Bone marrow (tissue), 2 donors: Measurements from ENCODE around the gene HGFAC.

ENCODE experiments used
- DNase-seq, 2 donors: peaks; one replicate each; lab custom pipeline; 2025; lab: John Stamatoyannopoulos, UW

HGFAC gene

GRCh38 chr4:3426465-3427133, 15.2 kb upstream of the HGFAC start:
- DNase-seq, result no peak

DNA sequence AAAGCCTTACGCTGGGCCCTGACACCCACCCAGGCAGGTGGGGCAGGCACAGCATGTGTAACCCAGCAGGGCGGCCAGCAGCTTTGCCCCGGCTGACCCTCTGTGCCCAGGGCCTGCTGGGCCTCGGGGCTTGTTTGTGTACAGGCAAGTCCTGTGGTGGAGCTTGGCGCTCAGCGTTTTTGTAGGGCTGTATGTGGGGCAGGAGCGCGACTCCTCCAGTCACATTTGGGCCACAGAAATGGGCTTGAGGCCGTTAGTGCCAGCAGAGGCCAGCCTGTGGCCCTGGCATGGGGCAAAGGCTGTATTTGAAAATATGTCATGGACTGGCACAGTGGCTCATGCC, 14.7 kb upstream of the HGFAC start:
- DNase-seq, result no peak

DNA sequence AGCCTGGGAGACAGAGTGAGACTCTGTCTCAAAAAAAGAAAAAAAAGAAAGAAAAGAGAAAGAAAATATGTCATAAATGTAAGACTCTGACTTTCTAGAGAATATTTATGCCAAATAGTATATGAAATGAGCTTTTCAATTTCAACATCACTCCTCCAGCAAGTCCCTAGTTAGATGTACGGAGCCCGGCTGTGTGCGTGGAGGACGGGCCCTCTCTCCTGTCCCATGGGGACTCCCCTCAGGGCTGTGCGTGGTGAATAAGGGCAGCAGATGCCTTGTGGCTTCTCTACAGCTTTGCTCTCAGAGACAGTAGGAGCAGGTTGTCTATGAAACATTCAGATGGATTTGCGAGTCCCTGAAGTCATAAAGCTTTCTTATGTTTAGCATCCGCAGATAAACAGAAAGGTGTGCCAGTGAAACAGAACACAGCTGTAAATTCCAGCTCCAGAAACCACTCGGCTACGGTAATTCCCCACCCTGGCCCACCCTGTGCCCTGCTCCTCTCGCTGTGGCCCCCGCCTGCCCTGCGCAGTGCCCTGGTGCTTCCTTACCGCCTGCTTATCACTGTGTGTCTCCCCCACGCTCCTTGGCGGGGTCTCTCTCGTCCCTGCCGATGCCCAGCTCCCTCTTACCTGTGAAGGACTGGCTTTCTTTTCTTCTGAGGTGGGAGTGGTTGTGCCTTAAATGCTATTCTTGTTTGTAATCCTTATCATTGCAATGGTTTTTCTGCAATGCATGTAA, 13.9 kb upstream of the HGFAC start:
- DNase-seq, result no peak

DNA sequence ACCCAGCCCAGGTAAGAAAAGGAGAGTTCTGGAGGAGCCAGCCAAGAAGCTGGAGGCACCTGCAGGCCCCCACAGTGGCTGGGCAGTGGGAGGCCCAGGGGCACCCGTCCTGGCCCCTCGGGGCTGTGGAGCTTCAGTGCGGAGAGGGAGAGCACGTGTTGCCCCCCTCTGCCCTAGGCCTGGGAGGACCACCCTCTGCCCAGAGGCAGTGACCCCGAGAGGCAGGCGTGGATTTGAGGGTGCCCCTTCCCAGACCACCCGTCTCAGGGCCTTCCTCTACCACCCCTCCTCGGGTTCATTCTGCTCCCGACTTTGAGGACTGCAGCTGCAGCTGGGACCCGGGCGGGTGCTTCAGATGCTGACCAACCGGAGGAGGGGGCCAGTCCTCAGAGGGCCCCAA, 12.1 kb upstream of the HGFAC start:
- DNase-seq, result no peak

DNA sequence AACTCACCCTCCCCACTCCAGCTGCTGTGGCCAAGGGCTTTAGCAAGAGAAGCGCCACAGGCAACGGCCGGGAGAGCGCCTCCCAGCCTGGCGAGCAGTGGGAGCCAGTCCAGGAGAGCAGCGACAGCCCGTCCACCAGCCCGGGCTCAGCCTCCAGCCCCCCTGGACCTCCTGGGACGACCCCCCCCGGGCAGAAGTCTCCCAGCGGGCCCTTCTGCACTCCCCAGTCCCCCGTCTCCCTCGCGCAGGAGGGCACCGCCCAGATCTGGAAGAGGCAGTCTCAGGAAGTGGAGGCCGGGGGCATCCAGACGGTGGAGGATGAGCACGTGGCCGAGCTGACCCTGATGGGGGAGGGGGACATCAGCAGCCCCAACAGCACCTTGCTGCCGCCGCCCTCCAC, 11.2 kb upstream of the HGFAC start:
- DNase-seq, result no peak

GRCh38 chr4:3431446-3431993, 10.2 kb upstream of the HGFAC start:
- DNase-seq, result no peak

DNA sequence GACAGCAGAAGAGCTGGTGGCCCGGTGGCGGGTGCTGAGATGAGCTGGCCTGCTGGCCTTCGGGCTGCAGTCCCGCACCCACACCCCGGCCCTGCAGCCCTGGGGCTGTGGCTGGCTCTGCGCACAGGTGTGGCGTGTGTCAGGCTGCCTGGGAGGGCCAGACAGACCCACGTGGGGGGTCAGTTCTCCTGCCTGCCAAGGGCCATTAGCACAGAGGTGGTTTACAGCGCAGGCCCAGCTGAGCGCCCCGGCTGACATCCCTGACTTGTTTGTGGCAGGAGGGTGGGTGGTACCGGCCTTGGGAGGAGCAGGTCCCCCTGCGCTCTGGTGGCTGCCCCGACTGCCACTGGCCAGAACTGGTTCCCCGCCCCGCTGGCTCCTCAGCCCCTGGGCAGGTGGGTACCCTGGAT, 9.4 kb upstream of the HGFAC start:
- no peak for DNase-seq

DNA sequence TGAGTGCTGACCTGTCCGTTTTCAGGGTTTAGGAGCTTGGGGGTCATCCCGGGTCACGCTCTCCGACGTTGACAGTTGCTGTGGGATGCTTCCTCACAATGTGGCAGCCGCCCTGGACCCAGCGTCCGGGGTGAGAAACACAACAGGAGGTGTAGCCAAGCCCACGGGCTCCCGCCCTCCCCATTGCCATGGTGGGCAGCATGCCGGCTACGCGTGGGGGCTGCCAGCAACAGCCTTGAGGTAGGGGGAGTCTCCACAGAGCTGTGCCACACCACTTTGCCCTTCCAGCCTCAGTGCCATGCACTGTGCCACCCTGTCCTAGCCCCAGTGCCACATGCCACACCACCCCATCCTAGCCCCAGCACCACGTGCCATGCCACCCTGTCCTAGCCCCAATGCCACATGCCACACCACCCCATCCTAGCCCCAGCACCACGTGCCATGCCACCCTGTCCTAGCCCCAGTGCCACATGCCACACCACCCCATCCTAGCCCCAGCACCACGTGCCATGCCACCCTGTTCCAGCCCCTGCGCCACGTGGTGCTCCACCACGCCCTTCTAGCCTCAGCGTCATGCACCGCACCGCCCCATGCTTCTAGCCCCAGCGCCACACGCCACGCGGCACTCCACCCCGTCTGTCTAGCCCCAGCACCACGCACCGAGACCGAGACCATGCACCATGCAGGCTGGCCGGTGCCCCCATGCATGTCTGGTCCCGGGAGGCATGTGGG, 8.5 kb upstream of the HGFAC start:
- DNase-seq, result no peak

DNA sequence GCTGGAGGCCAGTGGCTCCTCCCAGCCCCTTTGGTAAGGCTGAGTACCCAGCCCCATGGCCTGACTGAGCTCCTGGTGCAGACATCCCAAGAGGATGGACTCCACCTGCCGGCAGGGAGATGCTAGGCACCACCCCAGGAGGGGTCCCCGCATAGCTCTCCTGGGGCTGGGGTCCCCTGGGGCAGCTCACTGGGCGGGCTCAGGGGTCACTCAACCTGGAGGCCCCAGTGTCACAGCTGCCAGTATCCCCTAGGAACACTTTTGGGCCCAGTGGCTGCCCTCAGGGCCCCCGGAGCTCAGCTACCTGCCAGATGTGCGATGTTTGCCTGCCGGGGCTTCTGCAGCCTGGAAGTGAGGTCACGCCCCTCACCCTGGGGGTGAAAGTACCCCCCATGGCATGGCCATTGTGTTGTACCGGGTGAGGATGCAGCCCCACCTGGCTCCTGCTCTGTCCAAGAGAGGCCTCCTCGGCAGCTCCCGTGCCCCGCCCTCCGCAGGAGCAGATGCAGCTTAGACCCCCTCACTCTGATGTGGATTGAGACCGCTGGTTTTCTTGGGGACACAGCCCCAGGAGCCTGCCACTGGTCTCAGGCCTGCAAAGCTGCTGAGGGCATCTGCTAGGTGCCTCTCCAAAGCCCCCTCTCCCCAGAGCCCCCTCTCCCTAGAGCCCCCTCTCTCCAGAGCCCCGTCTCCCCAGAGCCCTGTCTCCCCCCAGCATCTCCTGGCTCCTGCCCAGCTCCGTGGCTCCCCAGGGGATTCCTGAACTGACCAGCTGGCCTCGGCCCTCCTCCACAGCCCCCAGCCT, 6.7 kb upstream of the HGFAC start:
- DNase-seq, result no peak

GRCh38 chr4:3435686-3435956, 6.1 kb upstream of the HGFAC start:
- no peak for DNase-seq

- no peak for DNase-seq
Observed at GRCh38 chr4:3436048-3436797, 5.5 kb upstream of the HGFAC start.

DNA sequence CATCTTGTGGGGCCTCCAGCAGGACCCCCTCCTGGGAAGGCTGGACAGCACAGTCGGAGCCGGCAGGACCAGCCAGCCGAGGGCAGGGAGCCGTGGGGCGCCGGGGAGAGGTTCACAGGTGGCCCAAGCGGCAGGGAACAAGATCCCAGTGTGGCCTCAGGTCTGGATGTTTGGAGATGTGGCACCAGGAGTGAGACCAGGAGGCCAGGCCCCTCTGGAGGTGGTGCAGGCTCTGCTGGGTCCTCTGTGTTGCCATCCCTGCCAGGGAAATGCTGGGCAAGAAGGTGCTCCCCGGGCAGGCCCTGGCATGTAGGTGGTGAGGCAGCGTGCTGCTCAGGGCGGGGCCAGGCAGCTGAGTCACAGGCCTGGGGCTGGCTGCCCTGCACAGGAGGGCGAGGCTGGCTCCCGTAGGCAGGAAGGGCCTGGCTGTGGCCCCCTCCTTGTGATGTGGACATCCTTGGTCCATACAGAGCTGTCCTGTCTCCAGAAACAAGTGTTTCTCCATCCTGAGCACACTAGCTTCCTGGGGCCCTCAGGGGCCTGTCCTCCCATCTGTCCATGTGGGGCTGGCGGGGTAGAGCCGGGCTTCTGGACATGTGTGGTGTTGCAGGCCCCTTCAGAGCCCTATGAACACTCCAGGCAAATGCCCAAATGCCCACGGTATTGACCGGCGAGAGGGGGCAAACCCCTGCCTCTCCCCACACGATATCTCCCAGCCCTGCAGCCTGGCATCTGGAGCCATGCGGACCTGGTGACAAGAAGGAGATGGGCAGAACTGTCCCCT, 4.8 kb upstream of the HGFAC start:
- DNase-seq, result no peak

- no peak for DNase-seq
Observed at GRCh38 chr4:3437582-3437936, 4.2 kb upstream of the HGFAC start.

GRCh38 chr4:3437998-3438846, 3.5 kb upstream of the HGFAC start:
- DNase-seq, result no peak

DNA sequence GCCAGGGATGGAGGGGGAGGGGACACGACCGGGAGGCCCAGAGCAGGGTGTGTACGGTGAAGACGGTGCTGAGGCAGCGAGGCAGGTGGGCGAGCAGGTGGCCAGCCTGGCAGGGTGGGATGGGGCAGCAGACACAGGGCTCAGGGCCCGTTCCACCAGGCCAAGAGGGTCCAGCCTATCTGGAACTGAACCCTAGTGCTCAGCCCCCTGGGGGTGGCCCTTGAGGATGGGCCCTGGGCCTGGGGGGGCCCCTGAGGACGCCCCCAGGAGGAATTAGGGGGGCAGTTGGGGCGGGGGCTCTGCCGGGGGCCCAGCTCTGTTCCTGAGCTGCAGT, 3.0 kb upstream of the HGFAC start:
- no peak for DNase-seq

GRCh38 chr4:3439391-3439790, 2.4 kb upstream of the HGFAC start:
- no peak for DNase-seq

- DNase-seq, result no peak
Observed at GRCh38 chr4:3440011-3440410, 1.8 kb upstream of the HGFAC start.

DNA sequence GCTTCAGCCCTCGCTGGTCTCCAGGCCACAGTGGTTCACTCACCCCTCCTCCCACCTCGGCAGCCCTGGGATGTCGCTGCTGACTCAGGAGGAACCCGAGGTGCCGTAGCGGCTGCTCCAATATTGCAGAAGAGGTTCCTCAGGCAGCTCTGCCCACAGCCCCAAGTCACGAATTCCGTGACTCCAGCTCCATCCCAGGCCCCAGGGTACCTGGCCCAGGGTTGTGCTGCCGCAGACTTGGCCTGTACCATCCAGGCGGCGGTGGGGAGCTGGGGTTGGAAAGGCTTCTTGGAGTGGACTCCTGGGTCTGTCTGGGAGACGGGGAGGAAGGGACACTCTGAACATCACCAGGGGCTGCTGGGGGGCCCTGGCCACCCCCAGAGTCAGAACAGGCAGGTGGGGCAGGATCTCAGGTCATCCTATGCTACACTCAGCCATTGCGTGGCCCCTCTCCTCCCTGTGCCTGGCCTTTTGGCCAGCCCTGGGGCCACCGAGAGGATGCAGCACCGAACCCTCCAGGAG, 728 bp upstream of the HGFAC start:
- no peak for DNase-seq

DNA sequence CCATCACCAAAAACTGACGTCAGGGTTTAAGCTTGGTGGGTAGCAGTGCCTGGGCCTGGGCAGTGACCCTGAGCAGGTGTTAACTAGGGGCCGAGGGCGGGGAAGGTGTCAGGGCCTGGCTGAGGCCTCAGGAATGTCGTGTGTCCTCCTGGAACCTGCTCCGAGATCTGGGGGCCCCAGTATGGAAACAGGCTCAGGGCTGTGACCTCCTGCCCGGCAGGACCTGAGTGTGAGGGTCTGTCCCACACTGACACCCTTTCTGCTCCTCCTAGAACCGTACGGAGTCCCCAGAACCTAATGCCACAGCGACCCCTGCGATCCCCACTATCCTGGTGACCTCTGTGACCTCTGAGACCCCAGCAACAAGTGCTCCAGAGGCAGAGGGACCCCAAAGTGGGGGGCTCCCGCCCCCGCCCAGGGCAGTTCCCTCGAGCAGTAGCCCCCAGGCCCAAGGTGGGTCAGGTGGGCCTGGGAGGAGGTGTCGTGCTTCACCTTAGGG, 741 bp downstream of the HGFAC start:
- no peak for DNase-seq
